ENCODE measurements around the gene CARF. TPM values are rescaled to one million over a fixed set of nuclear protein-coding genes. Genes with fewer than 3 reads are reported as not detected.

CARF gene
- 5.9 and 6.5 TPM in 2 replicates for total RNA-seq (2021)
- percentile 54 among the genes with signal in this experiment for Bru-seq, nascent RNA
- percentile 58 among the genes with signal in this experiment for BruChase-seq, experiment 1, labeled RNA remaining after a 2-hour chase
- percentile 37 among the genes with signal in this experiment for BruChase-seq, experiment 2, labeled RNA remaining after a 6-hour chase
- long read RNA-seq, full-length matches to known transcripts: 1 of 8 reads
- long read RNA-seq, partial matches to known transcripts: 2 of 8 reads
- long read RNA-seq, other reads (novel, unspliced or antisense): 5 of 8 reads

GRCh38 chr2:202911512-202912341 is at the start of gene CARF, which contains the start of gene WDR12:
TSS of gene CARF (plus strand) at chr2:202912275. CDS start at chr2:202941903, 29,628 bp downstream.
TSS of gene WDR12 (minus strand) at chr2:202911673. CDS start at chr2:202911476, 197 bp downstream.
- no peaks in the 10 kb centered on the region for H3K9me3 ChIP-seq (ENCODE audit: insufficient read depth, low read depth)
- peaks cover 12% of the 10 kb centered on the region; the same call in 1 of the 2 replicates for H3F3A ChIP-seq (ENCODE audit: insufficient read depth, low read depth)
- H3K9me2 ChIP-seq (ENCODE audit: insufficient read depth): no peaks in the 10 kb centered on the region
- TF ChIP-seq EZH2 (IDR thresholded peaks at IDR 0.05; ENCODE audit: low read depth) (no peak), CTCF (conservative IDR thresholded peaks at IDR 0.05) (no peak)
- intact Hi-C loops (cut with micrococcal nuclease; ENCODE audit: unreplicated experiment): loop anchor here (2.0 to 5.0 kb wide), 2 partner anchors 106 to 327 kb away; partner anchors contain the start of gene CYP20A1
- peak within 1 kb of the TSS; percentile 78 for H3K27ac ChIP-seq
- H3K4me1 ChIP-seq (replicated peaks; ENCODE audit: insufficient read depth): peaks cover 13% of the 10 kb centered on the region; the same call in 1 of the 2 replicates
- peaks cover 41% of the 10 kb centered on the region for H3K79me2 ChIP-seq (ENCODE audit: low read depth)
- ChIA-PET CTCF (no interaction called here), POLR2A (ENCODE audit: unreplicated experiment) (interaction anchor here (0.6 kb wide), 1 partner anchor 215 kb away, joined by 3 read pairs; no protein-coding TSS in a partner anchor)
- DNase-seq: peak; percentile 75 to 76
- H2AFZ ChIP-seq: peak within 1 kb of the TSS; percentile 87
- no peaks in the 10 kb centered on the region for H3K36me3 ChIP-seq (ENCODE audit: low read depth)
- peak within 1 kb of the TSS; percentile 76 for H3K4me2 ChIP-seq
- H3K27me3 ChIP-seq (ENCODE audit: insufficient read depth, low read depth): no peaks in the 10 kb centered on the region
- no peaks in the 10 kb centered on the region for H4K20me1 ChIP-seq (ENCODE audit: insufficient read depth)
- H3K4me3 ChIP-seq: peak within 1 kb of the TSS; percentile 96
- no TSS peak for BruUV-seq (replicated peaks)

GRCh38 chr2:202870431-202871299 is 41.4 kb upstream of the CARF start:
- H3K27ac ChIP-seq: no peak overlapping the region
- H3K4me1 ChIP-seq (replicated peaks; ENCODE audit: insufficient read depth): no peaks in the 10 kb centered on the region
- DNase-seq: peak; percentile 47 to 68
- intact Hi-C loops (cut with micrococcal nuclease; ENCODE audit: unreplicated experiment): loop anchor here (2.0 to 5.0 kb wide), 2 partner anchors 238 to 282 kb away; partner anchors contain the start of gene FAM117B
- no peaks in the 10 kb centered on the region for H3K9me3 ChIP-seq (ENCODE audit: insufficient read depth, low read depth)
- BruUV-seq (replicated peaks): no TSS peak
- H3K9me2 ChIP-seq (ENCODE audit: insufficient read depth): no peaks in the 10 kb centered on the region
- peak overlapping the region; percentile 87 for H2AFZ ChIP-seq
- peak overlapping the region; percentile 86 for H3K4me2 ChIP-seq
- peak overlapping the region; percentile 72 for H3K4me3 ChIP-seq
- no peaks in the 10 kb centered on the region for H3K36me3 ChIP-seq (ENCODE audit: low read depth)
- TF ChIP-seq EZH2 (IDR thresholded peaks at IDR 0.05; ENCODE audit: low read depth) (no peak), CTCF (conservative IDR thresholded peaks at IDR 0.05) (peak; percentile 53)
- no peaks in the 10 kb centered on the region for H3K79me2 ChIP-seq (ENCODE audit: low read depth)
- CTCF ChIA-PET: interaction anchor here (0.6 kb wide), 1 partner anchor 20 kb away, joined by 11 read pairs; no protein-coding TSS in a partner anchor
- POLR2A ChIA-PET (ENCODE audit: unreplicated experiment): no interaction called here
- H4K20me1 ChIP-seq (ENCODE audit: insufficient read depth): no peaks in the 10 kb centered on the region
- H3F3A ChIP-seq (ENCODE audit: insufficient read depth, low read depth): 0 out of 2 replicates have a peak, but pooled peaks cover 2% of the 10 kb centered on the region
- H3K27me3 ChIP-seq (ENCODE audit: insufficient read depth, low read depth): no peaks in the 10 kb centered on the region

All from PC-9 (cell line).